HG03575 (cell line): ENCODE data around the gene ABLIM2.

Source experiments
- ATAC-seq: cut with Tn5 transposase; IDR thresholded peaks from one replicate; pipeline ENCODE4 v1.9.1; 2021; ENCODE audit not compliant: unreplicated experiment, insufficient number of reproducible peaks, low FRiP score; ENCODE audit errors: extremely low read depth

The ABLIM2 gene

DNA sequence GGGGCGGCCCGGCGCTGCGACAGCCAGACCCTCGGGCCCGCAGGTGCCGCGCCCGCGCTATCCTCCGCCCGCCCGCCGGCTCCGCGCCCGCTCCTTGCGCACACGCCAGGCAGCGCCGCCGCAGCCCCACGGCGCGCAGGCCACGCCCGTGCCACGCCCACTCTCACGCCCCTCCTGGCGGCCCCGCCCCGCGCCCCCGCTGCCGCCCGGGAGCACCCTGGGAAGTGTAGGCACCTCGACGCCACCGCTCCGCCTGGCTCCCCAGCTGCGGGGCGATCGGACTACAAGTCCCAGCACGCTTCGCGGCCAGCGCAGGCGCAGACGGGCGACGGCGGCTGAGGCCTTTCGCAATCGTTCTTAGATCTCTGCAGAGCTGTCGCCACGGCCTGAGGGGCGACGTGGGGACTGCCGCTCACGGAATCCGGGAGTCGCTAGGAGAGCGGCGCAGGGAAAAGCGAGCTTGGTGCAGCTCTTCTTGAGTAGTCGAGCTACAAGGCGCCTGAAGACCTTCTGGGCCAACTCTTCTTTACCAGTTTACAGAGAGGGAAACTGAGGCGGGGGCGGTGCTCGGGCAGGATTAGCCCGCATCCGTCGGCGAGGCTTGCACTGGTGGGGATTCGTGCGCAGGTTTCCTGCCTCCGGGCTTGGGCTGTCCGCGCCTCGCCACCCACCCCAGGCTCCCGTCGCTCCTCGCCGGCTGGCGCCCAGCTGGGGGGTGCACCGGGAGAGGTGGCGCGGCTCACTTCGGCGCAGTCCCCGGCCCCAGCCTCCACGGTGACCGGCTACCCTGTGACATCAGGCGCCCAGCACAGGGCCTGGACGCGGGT, at the start of gene ABLIM2:
TSS of gene ABLIM2 (minus strand) at position 104 of the 827 bp plus-strand sequence. CDS start 124 bp downstream, outside the sequence.
- peak; percentile 84 for ATAC-seq

DNA sequence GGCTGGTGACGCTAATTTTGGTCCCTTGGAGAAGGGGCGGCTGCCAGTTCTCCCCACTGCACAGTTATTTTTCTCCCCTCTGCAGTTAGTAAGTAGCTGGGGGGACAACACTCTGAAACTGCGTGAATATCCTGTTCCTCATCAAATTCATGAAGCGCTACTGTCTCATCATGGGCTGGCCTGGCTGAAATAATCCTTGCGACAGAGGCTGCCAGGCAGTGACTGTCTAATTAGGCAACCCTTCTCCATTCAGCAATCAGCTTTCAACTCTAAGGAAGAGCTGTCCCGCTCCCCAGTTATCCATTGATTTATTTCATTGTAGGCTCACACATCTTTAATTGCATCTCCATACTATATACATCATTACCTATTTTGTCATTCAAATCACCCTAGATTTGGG, 48.7 kb upstream of the ABLIM2 start:
- no peak for ATAC-seq

DNA sequence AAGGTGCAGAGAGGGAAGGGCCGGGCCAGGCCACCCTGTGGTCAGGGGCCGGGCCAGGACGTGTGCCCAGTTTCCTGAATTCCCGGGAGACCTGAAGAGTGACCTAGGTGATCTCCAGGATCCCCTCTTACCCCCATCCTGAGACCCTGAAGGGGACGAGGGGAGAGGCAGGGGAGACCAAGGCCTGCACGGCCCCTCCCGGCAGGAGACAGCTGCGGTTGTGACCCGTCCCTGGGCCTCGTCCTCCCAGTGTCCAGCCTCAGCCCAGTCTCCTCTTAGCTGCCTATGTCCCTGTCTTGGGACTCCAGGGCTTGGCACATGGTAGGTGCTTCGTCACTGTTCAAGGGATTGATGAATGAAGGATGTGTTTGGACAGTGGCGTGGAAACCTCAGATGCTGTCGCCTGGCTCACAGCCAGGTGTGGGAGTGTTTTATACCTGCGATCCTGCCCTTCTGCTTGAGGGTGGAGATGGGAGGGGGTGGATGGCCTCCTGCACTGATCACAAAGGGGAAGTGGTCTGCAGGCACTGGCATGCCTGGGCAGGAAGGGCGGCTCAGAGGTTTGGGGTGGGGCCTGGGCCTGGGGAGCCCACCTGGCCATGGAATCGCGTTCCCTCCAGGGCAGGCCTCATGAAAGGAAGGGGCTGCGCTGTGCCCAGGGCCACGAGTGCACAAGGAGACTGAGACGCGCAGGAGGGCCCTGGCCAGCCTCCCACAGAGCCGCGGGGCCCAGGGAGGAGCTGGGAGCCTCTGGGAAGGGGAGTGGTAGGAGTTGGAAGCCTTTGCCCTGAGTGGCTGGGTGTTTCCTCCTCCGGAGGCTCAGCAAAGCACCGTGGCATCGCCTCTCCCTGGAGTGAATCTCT, 47.4 kb upstream of the ABLIM2 start:
- no peak for ATAC-seq

DNA sequence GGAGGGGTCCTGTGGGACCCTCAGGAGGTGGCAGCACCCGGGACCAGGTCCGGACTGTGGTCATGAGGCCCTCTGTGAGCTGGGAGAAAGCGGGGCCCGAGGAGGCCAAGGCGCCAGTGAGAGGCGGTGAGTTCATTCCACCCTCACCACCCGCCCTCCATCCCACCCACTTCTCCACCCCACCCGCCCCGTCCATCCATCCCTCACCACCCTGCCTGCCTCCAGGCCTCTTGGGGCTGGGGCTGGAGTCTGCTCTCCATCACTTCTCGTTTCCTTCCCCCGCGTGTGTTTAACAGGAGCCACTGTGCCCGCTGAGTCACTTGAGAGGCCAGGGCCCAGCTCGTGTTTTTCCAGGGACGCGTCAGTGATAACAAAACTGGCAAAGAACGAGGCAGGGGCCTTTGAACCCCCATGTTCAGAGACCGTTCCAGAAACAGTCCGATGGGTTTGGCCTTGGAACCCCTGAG, 46.7 kb upstream of the ABLIM2 start:
- no peak for ATAC-seq

DNA sequence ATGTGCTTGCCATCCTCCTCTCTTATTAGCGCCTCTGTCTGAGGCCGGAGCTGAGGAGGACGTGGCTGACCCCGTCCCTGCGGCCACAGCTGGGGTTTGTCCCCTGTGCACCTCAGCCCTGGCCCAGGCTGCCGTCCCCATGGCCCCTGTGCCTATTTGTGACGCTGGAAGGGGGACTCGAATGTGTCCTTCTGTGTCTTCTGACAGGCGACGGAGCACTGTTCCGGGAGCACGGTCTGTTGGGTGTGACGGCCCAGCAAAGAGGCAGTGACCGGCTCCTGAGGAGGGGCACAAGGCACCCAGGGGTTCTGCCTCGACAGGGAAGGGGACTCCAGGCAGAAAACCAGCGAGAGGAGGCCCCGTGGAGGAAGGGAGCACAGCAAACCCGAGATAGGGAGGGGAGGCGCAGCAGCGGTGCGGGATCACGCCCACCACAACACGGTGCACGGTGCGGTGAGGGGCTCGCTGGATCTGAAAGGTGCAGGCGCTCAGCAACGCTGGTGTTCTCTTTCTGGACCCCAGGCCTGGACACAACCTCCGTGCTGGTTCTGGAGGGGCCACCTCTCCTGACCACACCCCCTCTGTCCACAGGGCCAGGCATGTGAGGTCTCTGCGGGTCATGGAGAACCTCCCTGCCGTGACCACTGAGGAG, 46.1 kb upstream of the ABLIM2 start:
- no peak for ATAC-seq

GRCh38 chr4:8203817-8204216, 45.2 kb upstream of the ABLIM2 start:
- ATAC-seq = no peak

- ATAC-seq = no peak
Measured at GRCh38 chr4:8203052-8203401, 44.4 kb upstream of the ABLIM2 start.

DNA sequence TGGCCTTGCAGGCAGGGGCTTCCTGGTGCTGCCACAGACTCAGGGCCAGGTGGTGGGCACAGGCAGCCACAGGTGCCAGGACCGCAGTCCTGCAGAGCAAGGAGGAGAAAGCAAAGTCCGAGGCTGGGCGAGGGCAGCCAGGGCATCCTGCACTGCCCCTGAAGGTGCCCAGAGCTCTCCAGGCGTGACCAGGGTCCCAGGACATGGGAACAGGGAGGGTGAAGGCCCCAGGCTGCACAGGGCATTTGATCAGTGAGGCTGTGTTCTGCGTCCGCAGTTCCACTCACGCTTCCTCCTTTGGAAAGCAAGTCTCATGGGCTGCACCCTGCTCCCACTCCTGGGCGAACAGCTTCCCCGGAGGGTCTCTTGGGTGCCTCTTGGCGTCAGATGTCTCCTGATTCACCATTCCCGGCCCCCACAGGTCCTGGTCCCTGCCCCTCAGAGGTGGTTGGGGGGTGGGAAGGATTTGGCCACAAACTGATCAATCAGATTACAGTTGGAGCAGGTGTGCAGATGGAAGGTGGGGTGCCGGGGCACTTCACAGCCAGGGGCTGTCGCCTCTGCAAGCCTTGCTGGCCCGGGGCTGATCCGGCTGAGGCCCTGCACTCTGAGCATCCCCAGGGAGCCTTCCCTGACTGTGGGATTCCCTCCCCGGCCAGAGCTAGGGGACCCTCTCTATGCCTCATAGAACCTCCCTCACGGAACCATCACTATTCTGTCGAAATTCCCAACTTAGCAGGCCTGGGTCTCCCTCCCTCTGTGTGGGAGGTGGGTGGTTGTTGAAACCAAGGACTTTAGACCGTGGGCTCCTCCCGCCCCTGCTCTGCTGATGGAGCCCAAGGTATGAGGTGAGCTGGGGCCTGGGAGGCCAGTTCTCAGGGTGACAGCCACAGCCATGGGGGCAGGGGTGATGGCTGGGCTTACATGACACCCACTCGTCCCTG, 43.8 kb upstream of the ABLIM2 start:
- no peak for ATAC-seq

GRCh38 chr4:8201321-8201781, 42.7 kb upstream of the ABLIM2 start:
- no peak for ATAC-seq

DNA sequence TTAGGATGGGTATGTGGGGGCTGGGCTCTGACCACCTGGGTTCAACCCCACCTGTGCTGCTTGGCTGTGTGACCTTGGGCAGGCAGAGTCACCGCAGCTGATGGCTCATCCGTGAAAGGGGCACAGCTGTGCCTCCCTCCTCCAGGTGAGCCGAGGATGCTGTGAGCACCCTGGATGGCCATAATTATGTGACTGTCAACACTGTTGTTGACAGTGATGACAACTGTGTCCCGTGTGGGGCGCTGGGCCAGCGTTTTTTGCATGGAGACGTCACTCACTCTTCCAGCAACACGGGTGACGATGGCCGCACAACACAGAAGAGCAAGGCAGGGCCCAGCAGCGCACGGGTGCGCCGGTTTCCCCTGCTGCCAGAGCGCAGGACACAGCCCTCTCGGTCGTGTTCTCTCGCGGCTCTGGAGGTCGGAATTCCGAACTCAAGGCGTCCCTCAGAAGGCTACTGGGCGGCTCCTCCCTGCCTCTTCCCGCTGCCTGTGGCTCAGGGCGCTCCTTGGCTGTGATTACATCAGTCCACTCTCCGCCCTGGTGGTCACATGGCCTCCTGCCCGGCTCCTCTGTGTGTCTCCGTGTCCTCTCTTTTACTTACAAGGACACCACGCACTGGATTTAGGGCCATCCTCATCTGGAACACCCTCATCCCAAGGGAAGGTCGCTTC, 41.8 kb upstream of the ABLIM2 start:
- ATAC-seq = no peak

GRCh38 chr4:8199594-8200301, 41.1 kb upstream of the ABLIM2 start:
- no peak for ATAC-seq

DNA sequence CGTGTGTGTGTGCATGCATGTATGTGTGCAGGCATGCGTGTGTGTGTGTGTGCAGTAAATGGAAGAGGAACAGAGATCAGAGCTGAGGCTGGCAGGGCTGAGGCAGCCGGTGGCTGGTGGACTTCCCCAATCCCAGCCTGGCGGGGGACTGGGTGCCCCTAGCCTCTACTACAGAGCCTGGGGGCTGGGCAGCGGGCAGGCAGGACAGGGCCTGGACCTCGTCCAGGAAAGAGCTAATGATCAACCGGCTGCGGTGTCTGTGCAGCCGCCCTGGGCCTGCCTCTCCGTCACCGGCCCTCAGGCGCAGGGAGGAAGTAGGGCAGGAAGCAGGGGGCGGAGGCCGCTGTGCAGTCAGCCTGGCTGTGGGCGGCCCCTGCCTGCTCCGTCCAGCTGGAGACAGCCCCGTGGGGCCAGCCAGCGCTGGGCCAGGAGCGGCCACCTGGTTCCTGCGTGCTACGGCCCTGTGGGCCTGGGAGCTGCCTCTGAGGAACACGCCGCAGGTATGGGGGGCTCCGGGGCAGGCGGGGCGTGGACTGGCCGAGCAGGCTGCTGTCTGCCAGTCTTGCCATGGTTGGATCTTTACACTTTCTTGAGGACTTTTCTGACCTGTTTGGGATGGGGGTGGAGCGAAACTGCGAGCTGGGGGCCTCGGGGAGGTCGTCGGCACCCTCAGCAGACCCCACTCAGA, 40.4 kb upstream of the ABLIM2 start, which contains the start of gene SH3TC1:
TSS of gene SH3TC1 (plus strand) at position 385 of the 688 bp plus-strand sequence. CDS start 5,905 bp downstream, outside the sequence.
- ATAC-seq = peak; percentile 47

- ATAC-seq = no peak
Measured at GRCh38 chr4:8198206-8198905, 39.7 kb upstream of the ABLIM2 start.

DNA sequence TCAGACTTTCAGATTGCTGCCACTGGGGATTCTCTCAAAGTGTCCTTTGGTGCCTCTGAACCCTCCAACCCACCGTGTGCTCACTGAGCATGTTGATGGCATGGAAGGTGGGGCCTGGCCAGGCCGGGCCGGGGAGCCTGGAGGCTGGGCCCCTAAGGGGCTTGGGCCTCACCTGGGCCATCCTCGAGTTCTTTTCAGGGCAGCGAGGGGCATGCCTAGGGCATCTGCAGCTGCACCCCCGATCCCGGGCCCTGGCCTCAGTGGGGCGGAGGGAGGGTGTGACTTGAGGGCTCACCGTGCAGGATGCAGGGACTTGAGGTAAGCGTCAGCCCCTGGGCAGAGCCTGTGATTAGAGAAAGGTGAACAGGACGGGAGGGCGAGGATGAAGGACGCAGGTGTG, 38.9 kb upstream of the ABLIM2 start:
- ATAC-seq = no peak

GRCh38 chr4:8195841-8196458, 37.3 kb upstream of the ABLIM2 start:
- no peak for ATAC-seq

DNA sequence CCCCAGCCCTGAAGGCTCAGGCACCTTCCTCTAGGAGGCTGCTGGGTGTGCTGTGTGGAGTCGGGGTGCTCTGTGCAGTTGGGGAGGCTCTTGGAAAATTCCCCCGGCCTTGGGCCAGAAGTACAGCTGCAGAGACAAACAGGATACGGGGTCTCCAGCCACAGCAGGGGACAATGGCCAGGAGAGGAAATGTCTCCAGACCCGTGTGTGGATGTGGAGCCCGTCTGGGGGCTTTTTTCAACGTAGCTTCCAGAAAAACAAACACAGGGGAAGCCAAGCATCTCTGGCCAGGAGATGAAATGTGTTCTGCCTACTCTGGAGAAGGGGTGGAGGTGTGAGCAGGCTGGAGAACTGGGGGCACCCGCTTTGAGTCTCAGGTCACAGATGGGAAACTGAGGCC, 36.8 kb upstream of the ABLIM2 start:
- ATAC-seq = no peak
